SK-N-SH (cell line): Measurements from ENCODE around the gene GABRE.

Experiments
- CTCF ChIP-seq: fragments of 200-600 bp; sonication (generic); IDR thresholded peaks from 2 replicates; pipeline ENCODE4 v1.6.1; 2017; ENCODE audit warnings: antibody characterized with exemption, mild to moderate bottlenecking, moderate library complexity
- EP300 ChIP-seq, 2 experiments: IDR thresholded peaks; 2 replicates each; pipeline versions ENCODE4 v1.4.0 to v1.6.1; 2012; ENCODE audit warnings: borderline replicate concordance in 1 of 2, low read depth in 1 of 2, low read length in 1 of 2
- EZH2phosphoT487 ChIP-seq: fragments of 200-600 bp; sonication (generic); IDR thresholded peaks from 2 replicates; pipeline ENCODE4 v1.6.1; 2017; ENCODE audit warnings: low read depth, mixed run types, mild to moderate bottlenecking, antibody characterized with exemption, moderate library complexity, borderline replicate concordance
- FOXM1 ChIP-seq: IDR thresholded peaks from 2 replicates; pipeline ENCODE4 v1.4.0; 2012; ENCODE audit warnings: low read depth, mild to moderate bottlenecking
- GABPA ChIP-seq: IDR thresholded peaks from 2 replicates; pipeline ENCODE4 v1.4.0; 2012; ENCODE audit warnings: low read depth, mild to moderate bottlenecking
- MAX ChIP-seq: IDR thresholded peaks from 2 replicates; pipeline ENCODE4 v1.4.0; 2012; ENCODE audit warnings: low read depth
- NRF1 ChIP-seq: IDR thresholded peaks from 2 replicates; pipeline ENCODE4 v1.6.1; 2012; ENCODE audit warnings: low read depth, mild to moderate bottlenecking, low read length
- PBX3 ChIP-seq: IDR thresholded peaks from 2 replicates; pipeline ENCODE4; 2012
- RXRA ChIP-seq: IDR thresholded peaks from 2 replicates; pipeline ENCODE4 v1.4.0; 2012; ENCODE audit warnings: low read depth, mild to moderate bottlenecking, borderline replicate concordance
- SIN3A ChIP-seq: IDR thresholded peaks from 2 replicates; pipeline ENCODE4 v1.6.1; 2012; ENCODE audit warnings: low read depth, mild to moderate bottlenecking, low read length, moderate library complexity, borderline replicate concordance
- TAF1 ChIP-seq: IDR thresholded peaks from 2 replicates; pipeline ENCODE4 v1.6.1; 2012; ENCODE audit warnings: low read depth, mild to moderate bottlenecking, low read length, moderate library complexity, borderline replicate concordance
- YY1 ChIP-seq: IDR thresholded peaks from 2 replicates; pipeline ENCODE4 v1.4.0; 2012; ENCODE audit warnings: low read depth, mild to moderate bottlenecking
- ZBTB33 ChIP-seq: IDR thresholded peaks from 2 replicates; pipeline ENCODE4 v1.4.0; 2012; ENCODE audit warnings: low read depth, borderline replicate concordance

GRCh38 chrX:151999813-152000212 lies 25.3 kb upstream of the GABRE start:
- no peak for TF ChIP-seq TAF1
- no peak for TF ChIP-seq CTCF
- TF ChIP-seq EZH2phosphoT487 = no peak
- TF ChIP-seq RXRA = no peak
- no peak for TF ChIP-seq MAX
- TF ChIP-seq EP300 (IDR thresholded peaks at IDR 0.05; ENCODE audit: borderline replicate concordance in 1 of 2, low read depth in 1 of 2, low read length in 1 of 2) = no peak
- no peak for TF ChIP-seq YY1
- no peak for TF ChIP-seq SIN3A
- no peak for TF ChIP-seq FOXM1
- TF ChIP-seq NRF1 = no peak
- TF ChIP-seq ZBTB33 = no peak
- TF ChIP-seq PBX3 = no peak
- TF ChIP-seq GABPA = no peak
